Endothelial cell of umbilical vein (primary cell): ENCODE data around the gene PON3.

Source experiments
- CTCF ChIP-seq, 2 donors: IDR thresholded peaks; 1 replicate in 1 of 2; 2 replicates in 1 of 2; pipeline ENCODE4 v1.5.1; 2011; ENCODE audit warnings: low read length in 2 of 2, mild to moderate bottlenecking in 2 of 2, moderate library complexity in 2 of 2, control low read depth in 1 of 2, inconsistent platforms in 1 of 2, low read depth in 1 of 2; ENCODE audit not compliant: insufficient read depth in 1 of 2; ENCODE audit errors: extremely low read depth in 1 of 2
- JUN ChIP-seq: IDR thresholded peaks from 2 replicates; pipeline ENCODE4 v1.6.1; 2011; ENCODE audit warnings: borderline replicate concordance, low read depth; ENCODE audit not compliant: insufficient read length, insufficient read depth
- MYC ChIP-seq: IDR thresholded peaks from one replicate; pipeline ENCODE4 v1.6.1; 2011; ENCODE audit warnings: mild to moderate bottlenecking, low read depth, low read length

- no peak for TF ChIP-seq JUN
- TF ChIP-seq CTCF (IDR thresholded peaks at IDR 0.05; ENCODE audit: extremely low read depth in 1 of 2, insufficient read depth in 1 of 2, low read depth in 1 of 2, low read length in 2 of 2), result no peak
- no peak for TF ChIP-seq MYC
Measured at GRCh38 chr7:95368235-95368634, 27.9 kb downstream of the PON3 start.
